Lung (tissue), 12 donors: ENCODE results near the gene RIC1. TPM values are rescaled to one million over a fixed set of nuclear protein-coding genes. Genes with fewer than 3 reads are reported as not detected.

ENCODE experiments used
- ATAC-seq: fragments of 200-7000 bp; cut with Tn5 transposase; one replicate; pipeline ENCODE4 v1.9.1; 2020; ENCODE audit warnings: moderate number of reproducible peaks; ENCODE audit not compliant: insufficient read depth, low FRiP score
- DNase-seq, 3 donors: peaks; one replicate each; pipeline ENCODE4 v3.0.0-alpha.2; 2013 to 2017
- H3K27ac ChIP-seq, 2 donors: one replicate each; pipeline ENCODE4 v1.5.1; 2013; ENCODE audit warnings: mild to moderate bottlenecking in 2 of 2, moderate library complexity in 2 of 2, control low read depth in 1 of 2, inconsistent platforms in 1 of 2, low read depth in 1 of 2, low read length in 1 of 2
- H3K27me3 ChIP-seq, 3 donors: one replicate each; pipeline ENCODE4 v1.5.1; 2013; ENCODE audit warnings: low read length in 2 of 3; ENCODE audit not compliant: control insufficient read depth in 3 of 3, insufficient read depth in 3 of 3
- H3K36me3 ChIP-seq, 4 donors: one replicate each; pipeline ENCODE4 v1.5.1; 2013; ENCODE audit warnings: low read length in 4 of 4, mild to moderate bottlenecking in 1 of 4, moderate library complexity in 1 of 4; ENCODE audit not compliant: control insufficient read depth in 4 of 4, insufficient read depth in 4 of 4
- H3K4me1 ChIP-seq, 5 donors: one replicate each; pipeline ENCODE4 v1.5.1; 2013; ENCODE audit warnings: low read length in 5 of 5, mild to moderate bottlenecking in 2 of 5, moderate library complexity in 1 of 5; ENCODE audit not compliant: control insufficient read depth in 5 of 5, insufficient read depth in 5 of 5
- H3K4me3 ChIP-seq: one replicate; pipeline ENCODE4 v1.5.1; 2013; ENCODE audit warnings: mild to moderate bottlenecking, control low read depth, moderate library complexity
- H3K9ac ChIP-seq, 2 donors: one replicate each; pipeline ENCODE4 v1.5.1; 2013; ENCODE audit warnings: low read length in 2 of 2, control low read depth in 1 of 2; ENCODE audit not compliant: insufficient read depth in 1 of 2
- H3K9me3 ChIP-seq, 4 donors: one replicate each; pipeline ENCODE4 v1.5.1; 2013; ENCODE audit warnings: low read length in 3 of 4, mild to moderate bottlenecking in 1 of 4, moderate library complexity in 1 of 4; ENCODE audit not compliant: control insufficient read depth in 4 of 4, insufficient read depth in 3 of 4
- WGBS, 2 donors: extraction: QIAGEN DNeasy Blood & Tissue Kit; methylation state at CpG; one replicate each; pipeline ENCODE4 v1.1.7; 2013; 5-methylcytosine and 5-hydroxymethylcytosine counted together
- polyA plus RNA-seq, 2 donors: library from polyadenylated mRNA; stranded (reverse); fragments of 200-250 nt; gene quantifications; one replicate each; pipeline ENCODE4 v1.2.1, GENCODE V29; 2013
- total RNA-seq, 2 donors: library from RNA; depleted of rRNA in 1 of 2; stranded (reverse); fragments of >200 nt in 1 of 2; gene quantifications; one replicate each; pipeline ENCODE4 v1.2.1, GENCODE V29; 2014 to 2021
- TF ChIP-seq, protein P1 (sequence below): IDR thresholded peaks from 2 replicates; pipeline ENCODE4 v1.5.1; 2012; ENCODE audit warnings: mild to moderate bottlenecking; ENCODE audit errors: control extremely low read depth, extremely low read depth
- donor health status: control.
- donor health status: control.
- donor health status: Bipolar disorder and iron deficiency.
- donor health status: healthy.
- donor health status: DM: yes; HTN: yes; CAD: no.

Gene RIC1
- total and polyA plus RNA-seq, 4 donors: 3.5 to 46.0 (median 14.4) TPM

DNA sequence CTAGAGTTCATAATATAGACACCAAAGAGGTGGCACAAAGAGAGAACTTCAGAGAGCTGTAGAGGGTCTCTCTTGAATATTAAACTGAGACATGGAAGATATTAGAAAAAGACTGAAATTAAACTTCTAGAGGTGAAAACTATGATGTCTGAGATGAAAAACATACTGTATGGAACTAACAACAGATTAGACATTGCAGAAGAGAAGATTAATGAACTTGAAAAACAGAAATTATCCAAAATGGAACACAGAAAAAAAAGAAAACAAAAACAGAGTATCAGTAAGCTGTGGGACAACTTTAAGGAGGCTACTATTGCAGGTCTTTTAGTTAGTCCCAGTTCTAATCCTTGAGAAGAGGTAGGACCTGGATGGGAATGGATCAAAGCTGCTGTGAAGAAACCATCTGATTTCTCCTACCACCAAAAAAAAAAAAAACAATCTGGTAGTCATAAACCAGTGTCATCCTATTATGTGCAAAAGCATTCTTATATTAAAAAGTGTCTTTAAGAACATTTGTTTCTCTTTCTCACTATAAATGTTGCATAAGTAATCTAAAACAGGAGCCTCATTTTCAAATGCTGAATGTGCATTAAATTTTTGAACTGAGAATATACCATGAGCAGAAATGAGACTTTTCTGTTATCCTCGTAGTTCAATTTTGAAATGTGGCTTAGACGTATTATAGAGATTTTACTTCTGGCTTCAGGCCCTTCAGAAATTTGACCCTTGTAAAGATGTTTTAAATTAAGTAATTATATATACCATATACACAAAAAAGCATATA lies 107.8 kb downstream of the RIC1 start:
- Histone ChIP-seq H3K27me3 (no peaks in the 10 kb centered on the region), H3K4me1 (no peaks in the 10 kb centered on the region), H3K36me3 (peaks cover 8 to 41% (median 14%) of the 10 kb centered on the region in 4 donors), H3K9ac (no peak overlapping the region), H3K4me3 (no peak overlapping the region), H3K9me3 (no peaks in the 10 kb centered on the region), H3K27ac (no peak overlapping the region)
- TF ChIP-seq, protein P1, sequence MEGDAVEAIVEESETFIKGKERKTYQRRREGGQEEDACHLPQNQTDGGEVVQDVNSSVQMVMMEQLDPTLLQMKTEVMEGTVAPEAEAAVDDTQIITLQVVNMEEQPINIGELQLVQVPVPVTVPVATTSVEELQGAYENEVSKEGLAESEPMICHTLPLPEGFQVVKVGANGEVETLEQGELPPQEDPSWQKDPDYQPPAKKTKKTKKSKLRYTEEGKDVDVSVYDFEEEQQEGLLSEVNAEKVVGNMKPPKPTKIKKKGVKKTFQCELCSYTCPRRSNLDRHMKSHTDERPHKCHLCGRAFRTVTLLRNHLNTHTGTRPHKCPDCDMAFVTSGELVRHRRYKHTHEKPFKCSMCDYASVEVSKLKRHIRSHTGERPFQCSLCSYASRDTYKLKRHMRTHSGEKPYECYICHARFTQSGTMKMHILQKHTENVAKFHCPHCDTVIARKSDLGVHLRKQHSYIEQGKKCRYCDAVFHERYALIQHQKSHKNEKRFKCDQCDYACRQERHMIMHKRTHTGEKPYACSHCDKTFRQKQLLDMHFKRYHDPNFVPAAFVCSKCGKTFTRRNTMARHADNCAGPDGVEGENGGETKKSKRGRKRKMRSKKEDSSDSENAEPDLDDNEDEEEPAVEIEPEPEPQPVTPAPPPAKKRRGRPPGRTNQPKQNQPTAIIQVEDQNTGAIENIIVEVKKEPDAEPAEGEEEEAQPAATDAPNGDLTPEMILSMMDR: no peak
- 48 to 74% methylated on average over 2 of the region's 2 CpGs for WGBS, 2 donors
- ATAC-seq: no peak
- DNase-seq: no peak

DNA sequence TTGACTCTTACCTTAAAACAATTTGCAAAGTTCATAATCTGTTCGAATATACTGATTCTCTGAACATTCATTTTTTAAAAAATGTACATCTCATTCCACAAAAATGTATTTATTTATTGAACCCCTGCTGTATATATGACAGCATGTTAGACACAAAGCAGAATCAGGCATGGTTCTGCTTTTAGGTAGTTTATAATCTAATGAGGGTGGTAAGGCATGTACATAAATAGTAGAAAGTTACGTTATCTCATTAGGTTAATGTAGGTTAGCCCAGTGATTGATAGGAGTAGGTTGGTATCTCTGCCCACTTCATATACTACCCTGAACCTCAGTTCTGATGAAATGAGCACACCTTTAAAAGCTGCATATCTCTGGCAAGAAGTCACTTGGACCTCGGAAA lies 114.2 kb downstream of the RIC1 start:
- no peaks in the 10 kb centered on the region for H3K9me3 ChIP-seq
- 94 to 97% methylated on average over 3 of the region's 3 CpGs for WGBS, 2 donors
- peaks cover 0 to 8% (median 0%) of the 10 kb centered on the region in 5 donors for H3K4me1 ChIP-seq
- DNase-seq (no peak), ATAC-seq (no peak)
- H3K27ac ChIP-seq: no peak overlapping the region
- no peak overlapping the region for H3K4me3 ChIP-seq
- H3K9ac ChIP-seq: no peak overlapping the region
- H3K27me3 ChIP-seq: no peaks in the 10 kb centered on the region
- peaks cover 6 to 31% (median 23%) of the 10 kb centered on the region in 4 donors for H3K36me3 ChIP-seq
- TF ChIP-seq, protein P1: no peak

- Histone ChIP-seq H3K4me3 (no peak overlapping the region), H3K36me3 (peaks cover 6 to 38% (median 18%) of the 10 kb centered on the region in 4 donors), H3K9me3 (no peaks in the 10 kb centered on the region), H3K4me1 (peaks cover 0 to 8% (median 0%) of the 10 kb centered on the region in 5 donors), H3K27me3 (no peaks in the 10 kb centered on the region), H3K9ac (no peak overlapping the region), H3K27ac (no peak overlapping the region)
- 94 to 97% methylated on average over 1 of the region's 1 CpG for WGBS, 2 donors
- DNase-seq (no peak), ATAC-seq (no peak)
- TF ChIP-seq, protein P1: no peak
Observed at GRCh38 chr9:5748438-5748837, 119.5 kb downstream of the RIC1 start.

GRCh38 chr9:5749306-5749705 lies 120.4 kb downstream of the RIC1 start:
- WGBS, 2 donors: 80 to 86% methylated on average over 4 of the region's 4 CpGs
- Histone ChIP-seq H3K4me3 (no peak overlapping the region), H3K27me3 (no peaks in the 10 kb centered on the region), H3K9ac (no peak overlapping the region), H3K4me1 (peaks cover 0 to under 1% (median 0%) of the 10 kb centered on the region in 5 donors), H3K27ac (no peak overlapping the region), H3K9me3 (no peaks in the 10 kb centered on the region), H3K36me3 (peaks cover 6 to 37% (median 22%) of the 10 kb centered on the region in 4 donors)
- no peak for ATAC-seq
- no peak for DNase-seq
- TF ChIP-seq, protein P1: no peak
